ENCODE results near the gene KLHDC7A.

DNA sequence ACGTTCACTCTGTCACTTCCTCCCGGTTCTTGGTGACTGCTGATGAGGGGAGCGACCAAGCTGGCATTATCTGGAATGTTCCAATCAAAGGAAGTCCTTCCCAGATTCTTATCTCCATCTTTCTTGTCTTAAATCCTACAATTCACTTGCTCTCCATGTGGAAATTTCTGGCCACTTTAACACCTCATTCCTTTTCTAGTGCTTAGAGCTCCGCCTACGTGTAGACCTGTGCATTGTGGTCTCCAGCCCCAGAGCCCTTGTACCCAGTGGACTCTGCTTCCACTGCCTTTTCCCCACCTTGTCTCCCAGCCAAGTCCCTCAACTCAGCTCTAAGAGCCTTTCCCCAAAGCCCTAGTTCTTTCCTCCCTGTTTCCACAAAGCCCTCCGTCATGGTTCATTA, 12.2 kb upstream of the KLHDC7A start:
- TF ChIP-seq POLR2AphosphoS5 (IDR thresholded peaks at IDR 0.05): no peak
- no peak for TF ChIP-seq CTCF (IDR thresholded peaks at IDR 0.05; ENCODE audit: poor library complexity, severe bottlenecking)
- no peak for TF ChIP-seq TAF1 (IDR thresholded peaks at IDR 0.05; ENCODE audit: low read depth)
- TF ChIP-seq REST (IDR thresholded peaks at IDR 0.05; ENCODE audit: borderline replicate concordance): no peak
- no peak for TF ChIP-seq SMC3 (conservative IDR thresholded peaks at IDR 0.05; ENCODE audit: poor library complexity)
- no peak for TF ChIP-seq EZH2 (IDR thresholded peaks at IDR 0.05; ENCODE audit: borderline replicate concordance, insufficient read depth, low read length, poor library complexity, severe bottlenecking)
